Hematopoietic multipotent progenitor cell treated with erythropoietin and hydrocortisone succinate and interleukin-3 and kit ligand, for 17 days (in vitro differentiated cells): Measurements from ENCODE around the gene SLC26A9.

Experiments
- DNase-seq: peaks from one replicate; pipeline ENCODE4 v3.0.0-alpha.2; 2015; ENCODE audit warnings: low spot score

The SLC26A9 gene

GRCh38 chr1:205973377-205974232 is 30.3 kb upstream of the SLC26A9 start:
- DNase-seq: no peak

GRCh38 chr1:205972491-205973168 is 29.4 kb upstream of the SLC26A9 start:
- DNase-seq: no peak

GRCh38 chr1:205972081-205972480 is 28.8 kb upstream of the SLC26A9 start:
- no peak for DNase-seq

GRCh38 chr1:205971082-205971481 is 27.8 kb upstream of the SLC26A9 start:
- no peak for DNase-seq

GRCh38 chr1:205970486-205970885 is 27.2 kb upstream of the SLC26A9 start:
- no peak for DNase-seq

GRCh38 chr1:205969229-205969628 is 26.0 kb upstream of the SLC26A9 start:
- no peak for DNase-seq

- DNase-seq: no peak
These were observed 24.5 kb upstream of the SLC26A9 start for GRCh38 chr1:205967554-205968335.

- no peak for DNase-seq
These were observed 22.0 kb upstream of the SLC26A9 start for GRCh38 chr1:205965036-205965884.

GRCh38 chr1:205963352-205964155 is 20.3 kb upstream of the SLC26A9 start:
- DNase-seq: no peak

GRCh38 chr1:205962821-205963221 is 19.6 kb upstream of the SLC26A9 start:
- DNase-seq: no peak

GRCh38 chr1:205961991-205962820 is 18.9 kb upstream of the SLC26A9 start:
- DNase-seq: no peak

- DNase-seq: no peak
These were observed 18.1 kb upstream of the SLC26A9 start for GRCh38 chr1:205961405-205961804.

GRCh38 chr1:205959789-205960188 is 16.5 kb upstream of the SLC26A9 start:
- no peak for DNase-seq

- no peak for DNase-seq
These were observed 12.2 kb upstream of the SLC26A9 start for GRCh38 chr1:205955499-205955898.

GRCh38 chr1:205954819-205955404 is 11.7 kb upstream of the SLC26A9 start:
- DNase-seq: no peak

GRCh38 chr1:205951746-205952145 is 8.5 kb upstream of the SLC26A9 start:
- no peak for DNase-seq

- peak; percentile 49 for DNase-seq
These were observed 7.7 kb upstream of the SLC26A9 start for GRCh38 chr1:205950826-205951549.

- no peak for DNase-seq
These were observed 7.0 kb upstream of the SLC26A9 start for GRCh38 chr1:205950280-205950679.

- no peak for DNase-seq
These were observed 6.5 kb upstream of the SLC26A9 start for GRCh38 chr1:205949753-205950152.
